ENCODE measurements around the gene GBP5.

- TF ChIP-seq TAF1 (CRISPR knock-in tag; IDR thresholded peaks at IDR 0.05), result no peak
- TF ChIP-seq PHB2 (IDR thresholded peaks at IDR 0.05; ENCODE audit: partially characterized antibody), result no peak
- no peak for TF ChIP-seq FUBP1 (CRISPR knock-in tag; IDR thresholded peaks at IDR 0.05; ENCODE audit: borderline replicate concordance)
- no peak for TF ChIP-seq EZH2 (conservative IDR thresholded peaks at IDR 0.05; ENCODE audit: low read depth, low read length)
Measured at GRCh38 chr1:89276690-89277089, 4.0 kb upstream of the GBP5 start.
